B cell (primary cell): Measurements from ENCODE around the gene CFAP251. TPM values are rescaled to one million over a fixed set of nuclear protein-coding genes. Genes with fewer than 3 reads are reported as not detected.

ENCODE experiments used
- ATAC-seq: fragments of 200-7000 bp; cut with Tn5 transposase; one replicate; pipeline ENCODE4 v1.10.0; 2021; ENCODE audit warnings: low read depth, mild to moderate bottlenecking, moderate number of reproducible peaks, moderate library complexity
- CTCF ChIA-PET: fragments of 350-600 bp; sonication (Branson Sonifier 250); formaldehyde crosslinking; loops from one replicate; lab custom pipeline; 2021; ENCODE audit warnings: antibody characterized with exemption, inconsistent platforms; lab: Charles Lee
- POLR2A ChIA-PET: fragments of 350-600 bp; sonication (Branson Sonifier 250); formaldehyde crosslinking; loops from one replicate; lab custom pipeline; 2021; ENCODE audit warnings: antibody characterized with exemption; lab: Charles Lee
- DNase-seq: peaks from one replicate; pipeline ENCODE4 v3.0.0; 2013
- H2AFZ ChIP-seq: 2 replicates; pipeline ENCODE4 v1.6.1; 2012; ENCODE audit warnings: mild to moderate bottlenecking, low read depth, low read length; ENCODE audit not compliant: insufficient read depth, poor library complexity, severe bottlenecking
- H3K27ac ChIP-seq, 2 donors: 1 replicate in 1 of 2; 2 replicates in 1 of 2; pipeline ENCODE4 v1.5.1; 2012 to 2013; ENCODE audit warnings: low read length in 2 of 2, mild to moderate bottlenecking in 2 of 2, moderate library complexity in 1 of 2
- H3K27me3 ChIP-seq, 4 experiments: fragments of 200-600 bp in 1 of 4; sonication (generic) in 1 of 4; replicated peaks in 1 of 4; 1 replicate in 2 of 4; 2 replicates in 2 of 4; pipeline versions ENCODE4 v1.6.1 to v1.7.0; 2013 to 2016; ENCODE audit warnings: low read length in 3 of 4, mild to moderate bottlenecking in 2 of 4, mixed read lengths in 1 of 4, moderate library complexity in 1 of 4; ENCODE audit not compliant: insufficient read depth in 4 of 4, control insufficient read depth in 3 of 4; ENCODE audit errors: control extremely low read depth in 1 of 4
- H3K36me3 ChIP-seq, 2 experiments: replicated peaks in 1 of 2; 1 replicate in 1 of 2; 2 replicates in 1 of 2; pipeline versions ENCODE4 v1.6.1 to v1.7.1; 2013; ENCODE audit warnings: low read length in 1 of 2; ENCODE audit not compliant: insufficient read depth in 2 of 2, control insufficient read depth in 1 of 2; ENCODE audit errors: control extremely low read depth in 1 of 2, extremely low read depth in 1 of 2
- H3K4me1 ChIP-seq, 2 donors: fragments of 200-600 bp in 1 of 2; sonication (generic) in 1 of 2; 1 replicate in 1 of 2; 2 replicates in 1 of 2; pipeline versions ENCODE4 v1.5.1 to v1.6.1; 2013 to 2017; ENCODE audit warnings: low read length in 2 of 2; ENCODE audit not compliant: control insufficient read depth in 2 of 2, insufficient read depth in 2 of 2
- H3K4me2 ChIP-seq: replicated peaks from 2 replicates; pipeline ENCODE3; 2012; ENCODE audit warnings: mild to moderate bottlenecking, low read depth, low read length; ENCODE audit not compliant: poor library complexity, severe bottlenecking
- H3K4me3 ChIP-seq, 5 experiments: fragments of 200-600 bp in 1 of 5; sonication (generic) in 1 of 5; 1 replicate in 3 of 5; 2 replicates in 2 of 5; pipeline versions ENCODE4 v1.5.1 to v1.7.0; 2011 to 2016; ENCODE audit warnings: low read length in 4 of 5, mild to moderate bottlenecking in 4 of 5, low read depth in 2 of 5, control low read depth in 1 of 5, moderate library complexity in 1 of 5; ENCODE audit not compliant: insufficient read depth in 1 of 5; ENCODE audit errors: control extremely low read depth in 1 of 5, extremely low read depth in 1 of 5
- H3K79me2 ChIP-seq: fragments of 200-600 bp; sonication (generic); one replicate; pipeline ENCODE4 v1.6.0; 2016; ENCODE audit warnings: low read length; ENCODE audit not compliant: control insufficient read depth, insufficient read depth
- H3K9ac ChIP-seq: fragments of 200-600 bp; sonication (generic); 2 replicates; pipeline ENCODE4 v1.6.1; 2017; ENCODE audit warnings: mild to moderate bottlenecking, low read length, moderate library complexity
- H3K9me3 ChIP-seq, 3 donors: one replicate each; pipeline versions ENCODE4 v1.6.1 to v1.7.1; 2013; ENCODE audit warnings: low read length in 2 of 3; ENCODE audit not compliant: control insufficient read depth in 2 of 3, insufficient read depth in 1 of 3; ENCODE audit errors: control extremely low read depth in 1 of 3
- H4K20me1 ChIP-seq: 2 replicates; pipeline ENCODE4 v1.6.0; 2012; ENCODE audit warnings: mild to moderate bottlenecking, low read length; ENCODE audit not compliant: insufficient read depth, control insufficient read depth, poor library complexity, severe bottlenecking
- H3K27ac Mint-ChIP-seq: one replicate; pipeline ENCODE4 v1.8.0; 2021; ENCODE audit warnings: mixed read lengths
- H3K27me3 Mint-ChIP-seq: one replicate; pipeline ENCODE4 v1.8.0; 2021; ENCODE audit warnings: mixed read lengths
- H3K4me1 Mint-ChIP-seq: one replicate; pipeline ENCODE4 v1.8.0; 2021; ENCODE audit warnings: mixed read lengths
- H3K4me3 Mint-ChIP-seq: one replicate; pipeline ENCODE4 v1.8.0; 2021; ENCODE audit warnings: mixed read lengths
- H3K9me3 Mint-ChIP-seq: one replicate; pipeline ENCODE4 v1.8.0; 2022; ENCODE audit warnings: mixed read lengths; ENCODE audit not compliant: insufficient read depth
- EZH2 ChIP-seq: IDR thresholded peaks from 2 replicates; pipeline ENCODE4 v1.6.1; 2012; ENCODE audit warnings: borderline replicate concordance, low read depth, mild to moderate bottlenecking, moderate library complexity, low read length; ENCODE audit not compliant: insufficient read depth, poor library complexity, severe bottlenecking
- WGBS: methylation state at CpG from one replicate; pipeline ENCODE4 v1.1.5; 2013; ENCODE audit warnings: missing lambda C conversion rate; ENCODE audit not compliant: insufficient coverage; 5-methylcytosine and 5-hydroxymethylcytosine counted together
- intact Hi-C: fragments of 100-400 bp; cut with micrococcal nuclease; formaldehyde crosslinking; loops from one replicate; pipeline ENCODE4 v1.10.0; 2022
- polyA plus RNA-seq: library from polyadenylated mRNA; depleted of rRNA; stranded (reverse); fragments of >200 nt; gene quantifications from 2 replicates; pipeline ENCODE4 v1.2.3, GENCODE V29; 2012
- total RNA-seq, 2 donors: library from RNA; stranded (reverse); fragments of 120-200 nt in 1 of 2; gene quantifications; 1 replicate in 1 of 2; 2 replicates in 1 of 2; pipeline versions ENCODE4 v1.2.3 to v1.2.4, GENCODE V29; 2013 to 2022
- TF ChIP-seq, protein P1 (sequence below): fragments of 200-600 bp; IDR thresholded peaks from one replicate; pipeline ENCODE4 v1.8.0; 2022; ENCODE audit warnings: antibody characterized with exemption, mild to moderate bottlenecking

Gene CFAP251
- total and polyA plus RNA-seq, 2 donors (not counting 1 experiment from before 2014, with no cell fraction given), result 0.22 to 1.6 TPM

DNA sequence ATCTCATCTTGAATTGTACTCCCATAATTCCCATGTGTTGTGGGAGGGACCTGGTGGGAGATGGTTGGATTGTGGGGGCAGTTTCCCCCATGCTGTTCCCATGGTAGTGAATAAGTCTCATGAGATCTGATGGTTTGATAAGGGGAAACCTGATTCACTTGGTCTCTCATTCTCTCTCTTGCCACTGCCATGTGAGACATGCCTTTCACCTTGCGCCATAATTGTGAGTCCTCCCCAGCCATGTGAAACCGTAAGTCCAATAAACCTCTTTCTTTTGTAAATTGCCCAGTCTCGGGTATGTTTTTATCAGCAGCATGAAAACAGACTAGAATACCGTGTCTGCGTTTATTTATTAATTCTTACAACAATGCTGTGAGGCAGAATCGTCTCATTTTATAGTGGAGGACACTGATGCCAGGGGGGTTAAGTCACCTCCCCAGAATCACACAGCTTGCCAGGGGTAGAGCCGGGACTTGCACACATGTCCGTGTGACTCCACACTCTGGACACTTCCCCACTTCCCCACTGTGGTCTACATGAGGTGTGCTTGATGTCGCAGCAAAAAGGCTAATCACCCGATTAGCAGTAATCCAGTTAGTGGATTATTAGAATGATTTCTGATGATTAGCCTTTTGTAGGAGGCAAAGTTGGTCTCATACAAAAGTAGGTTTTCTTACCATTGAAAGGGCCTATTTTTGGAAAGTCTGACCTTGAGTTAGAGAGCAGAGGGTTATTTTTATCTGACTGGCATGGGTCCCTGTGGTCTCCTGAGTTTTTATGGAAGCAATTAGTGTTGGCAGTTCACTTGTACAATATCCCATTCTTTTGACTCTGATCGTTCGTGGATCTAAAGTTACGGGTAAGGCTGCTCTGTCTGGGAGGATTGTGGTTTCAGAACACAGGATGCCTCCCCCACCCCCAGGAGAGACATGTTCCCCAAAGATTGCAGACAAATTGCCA lies 55.9 kb downstream of the CFAP251 start:
- H3K27ac ChIP-seq, result no peak overlapping the region
- ChIA-PET CTCF (no interaction called here), POLR2A (no interaction called here)
- TF ChIP-seq, protein P1, sequence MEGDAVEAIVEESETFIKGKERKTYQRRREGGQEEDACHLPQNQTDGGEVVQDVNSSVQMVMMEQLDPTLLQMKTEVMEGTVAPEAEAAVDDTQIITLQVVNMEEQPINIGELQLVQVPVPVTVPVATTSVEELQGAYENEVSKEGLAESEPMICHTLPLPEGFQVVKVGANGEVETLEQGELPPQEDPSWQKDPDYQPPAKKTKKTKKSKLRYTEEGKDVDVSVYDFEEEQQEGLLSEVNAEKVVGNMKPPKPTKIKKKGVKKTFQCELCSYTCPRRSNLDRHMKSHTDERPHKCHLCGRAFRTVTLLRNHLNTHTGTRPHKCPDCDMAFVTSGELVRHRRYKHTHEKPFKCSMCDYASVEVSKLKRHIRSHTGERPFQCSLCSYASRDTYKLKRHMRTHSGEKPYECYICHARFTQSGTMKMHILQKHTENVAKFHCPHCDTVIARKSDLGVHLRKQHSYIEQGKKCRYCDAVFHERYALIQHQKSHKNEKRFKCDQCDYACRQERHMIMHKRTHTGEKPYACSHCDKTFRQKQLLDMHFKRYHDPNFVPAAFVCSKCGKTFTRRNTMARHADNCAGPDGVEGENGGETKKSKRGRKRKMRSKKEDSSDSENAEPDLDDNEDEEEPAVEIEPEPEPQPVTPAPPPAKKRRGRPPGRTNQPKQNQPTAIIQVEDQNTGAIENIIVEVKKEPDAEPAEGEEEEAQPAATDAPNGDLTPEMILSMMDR, result no peak
- TF ChIP-seq EZH2, result no peak
- Mint-ChIP-seq H3K4me3 (no peak overlapping the region), H3K27ac (no peak overlapping the region), H3K9me3 (peaks cover 3% of the 10 kb centered on the region), H3K27me3 (no peaks in the 10 kb centered on the region), H3K4me1 (peaks cover 14% of the 10 kb centered on the region)
- no peaks in the 10 kb centered on the region for H3K79me2 ChIP-seq
- no peak for ATAC-seq
- no peaks in the 10 kb centered on the region for H3K36me3 ChIP-seq
- no peaks in the 10 kb centered on the region for H4K20me1 ChIP-seq
- H2AFZ ChIP-seq, result no peak overlapping the region
- no peak for DNase-seq
- H3K4me3 ChIP-seq, result no peak overlapping the region
- no peak overlapping the region for H3K4me2 ChIP-seq
- peaks cover 9 to 11% of the 10 kb centered on the region in 2 donors for H3K4me1 ChIP-seq
- intact Hi-C loops, result no loop called here
- H3K27me3 ChIP-seq, result no peaks in the 10 kb centered on the region
- peaks cover 0 to 10% (median 9%) of the 10 kb centered on the region in 3 donors for H3K9me3 ChIP-seq
- 85% methylated on average over 4 of the region's 13 CpGs for WGBS
- H3K9ac ChIP-seq, result no peak overlapping the region

DNA sequence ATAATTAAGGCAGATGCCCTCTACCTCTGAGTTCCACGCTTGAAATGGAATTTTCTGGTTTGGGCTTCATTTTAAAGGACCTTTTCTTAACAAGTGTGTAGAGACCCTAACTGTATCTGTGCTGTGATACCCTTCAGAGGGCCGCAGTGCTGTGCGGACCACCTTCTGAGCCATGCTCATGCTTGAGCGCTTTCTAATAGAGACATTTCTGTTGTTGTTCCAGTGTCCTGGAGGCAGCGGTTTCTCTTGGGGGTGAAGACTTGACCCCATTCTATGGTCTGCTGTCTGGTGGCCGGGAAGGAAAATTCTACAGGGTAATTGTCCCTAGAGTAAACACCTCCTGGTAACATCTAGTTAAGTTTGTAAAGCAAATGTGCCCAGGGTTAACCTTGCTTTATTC lies 56.6 kb downstream of the CFAP251 start:
- Mint-ChIP-seq H3K4me3 (no peak overlapping the region), H3K27ac (no peak overlapping the region), H3K9me3 (peaks cover 3% of the 10 kb centered on the region), H3K4me1 (peaks cover 14% of the 10 kb centered on the region), H3K27me3 (no peaks in the 10 kb centered on the region)
- H3K9me3 ChIP-seq, result peaks cover 0 to 10% (median 9%) of the 10 kb centered on the region in 3 donors
- no peaks in the 10 kb centered on the region for H3K27me3 ChIP-seq
- no peak overlapping the region for H3K9ac ChIP-seq
- peaks cover 13 to 16% of the 10 kb centered on the region in 2 donors for H3K4me1 ChIP-seq
- H3K36me3 ChIP-seq, result no peaks in the 10 kb centered on the region
- H3K4me2 ChIP-seq, result no peak overlapping the region
- WGBS, result 98% methylated on average over 6 of the region's 6 CpGs
- no peaks in the 10 kb centered on the region for H3K79me2 ChIP-seq
- ChIA-PET POLR2A (no interaction called here), CTCF (no interaction called here)
- ATAC-seq, result no peak
- no peak overlapping the region for H3K27ac ChIP-seq
- H2AFZ ChIP-seq, result no peak overlapping the region
- TF ChIP-seq, protein P1, result no peak
- TF ChIP-seq EZH2, result no peak
- H3K4me3 ChIP-seq, result no peak overlapping the region
- no peak for DNase-seq
- intact Hi-C loops, result no loop called here
- H4K20me1 ChIP-seq, result no peaks in the 10 kb centered on the region
